GM20431 (cell line): ENCODE data around the gene PARP14.
"Not testable (repeated sequence)": the region's sequence is repeated elsewhere in the genome, so short reads cannot be mapped to it uniquely, and the experiment has no call there.

Experiments
- in situ Hi-C: fragments of 300-500 bp; cut with MseI, MboI; formaldehyde crosslinking; loops from one replicate; pipeline ENCODE4 v1.15.0; 2020; ENCODE audit warnings: low sequenced_read_pairs; ENCODE audit not compliant: unreplicated experiment

The PARP14 gene

DNA sequence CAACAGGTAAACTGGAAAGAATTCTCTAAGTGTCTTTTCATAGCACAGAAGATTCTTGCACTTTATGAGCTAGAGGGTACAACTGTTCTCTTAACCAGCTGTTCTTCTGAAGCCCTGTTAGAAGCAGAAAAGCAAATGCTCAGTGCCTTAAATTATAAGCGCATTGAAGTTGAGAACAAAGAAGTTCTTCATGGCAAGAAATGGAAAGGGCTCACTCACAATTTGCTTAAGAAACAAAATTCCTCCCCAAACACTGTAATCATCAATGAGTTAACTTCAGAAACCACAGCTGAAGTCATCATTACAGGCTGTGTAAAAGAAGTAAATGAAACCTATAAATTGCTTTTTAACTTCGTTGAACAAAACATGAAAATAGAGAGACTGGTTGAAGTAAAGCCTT is 19.6 kb downstream of the PARP14 start:
- in situ Hi-C loops: no loop called here

GRCh38 chr3:122705379-122705778 is 24.7 kb downstream of the PARP14 start:
- in situ Hi-C loops: no loop called here

GRCh38 chr3:122710616-122711251 is 30.1 kb downstream of the PARP14 start:
- in situ Hi-C loops: not testable (repeated sequence)

DNA sequence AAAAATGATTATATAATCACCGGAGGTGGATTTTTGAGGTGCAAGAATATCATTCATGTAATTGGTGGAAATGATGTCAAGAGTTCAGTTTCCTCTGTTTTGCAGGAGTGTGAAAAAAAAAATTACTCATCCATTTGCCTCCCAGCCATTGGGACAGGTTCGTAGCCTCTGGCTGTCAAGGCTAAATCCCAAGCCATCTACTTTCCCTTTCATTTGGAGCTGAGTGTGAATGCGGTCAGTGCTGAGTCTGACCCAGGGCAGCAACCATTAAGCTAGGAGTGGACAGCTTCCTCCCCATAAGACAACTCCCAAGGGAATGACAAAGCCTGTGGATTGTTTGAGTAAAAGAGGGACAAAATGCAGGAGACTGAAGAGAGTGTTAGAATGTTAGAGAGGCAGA is 33.6 kb downstream of the PARP14 start:
- in situ Hi-C loops: no loop called here

DNA sequence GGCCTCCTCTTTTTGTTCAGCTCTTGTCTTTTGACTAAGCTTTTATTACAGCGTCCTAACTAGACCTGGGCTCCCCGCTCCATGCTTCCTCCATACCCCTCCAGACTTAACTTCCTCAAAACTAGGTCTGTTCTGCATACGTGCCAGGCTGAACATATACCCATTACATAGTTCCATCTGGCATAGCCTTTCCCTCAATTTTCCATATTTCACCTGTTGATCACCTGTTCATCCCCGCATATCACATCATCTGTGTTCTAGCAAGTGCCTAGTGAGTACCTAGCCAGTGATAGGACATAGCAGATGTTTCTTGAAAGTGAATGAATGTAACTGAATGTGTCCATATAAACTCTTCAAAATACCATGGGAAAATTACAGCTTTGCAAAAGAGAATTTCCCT is 36.0 kb downstream of the PARP14 start:
- in situ Hi-C loops: no loop called here

- in situ Hi-C loops: no loop called here
Measured at GRCh38 chr3:122719273-122719921, 38.8 kb downstream of the PARP14 start.

DNA sequence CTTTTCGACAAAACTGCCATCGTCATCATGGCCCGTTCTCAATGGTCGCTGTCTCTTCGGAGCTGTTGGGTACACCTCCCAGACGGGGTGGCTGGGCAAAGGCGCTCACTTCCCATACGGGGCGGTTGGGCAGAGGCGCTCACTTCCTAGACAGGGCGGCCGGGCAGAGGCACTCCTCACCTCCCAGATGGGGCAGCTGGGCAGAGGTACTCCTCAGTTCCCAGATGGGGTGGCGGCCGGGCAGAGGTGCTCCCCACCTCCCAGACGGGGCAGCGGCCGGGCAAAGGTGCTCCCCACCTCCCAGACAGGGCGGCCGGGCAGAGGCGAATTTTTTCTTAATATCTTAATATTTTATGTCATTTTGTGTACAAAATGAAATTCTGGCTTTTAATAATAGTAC is 44.5 kb downstream of the PARP14 start:
- in situ Hi-C loops: no loop called here

- in situ Hi-C loops: no loop called here
Measured at GRCh38 chr3:122727294-122727693, 46.7 kb downstream of the PARP14 start.

DNA sequence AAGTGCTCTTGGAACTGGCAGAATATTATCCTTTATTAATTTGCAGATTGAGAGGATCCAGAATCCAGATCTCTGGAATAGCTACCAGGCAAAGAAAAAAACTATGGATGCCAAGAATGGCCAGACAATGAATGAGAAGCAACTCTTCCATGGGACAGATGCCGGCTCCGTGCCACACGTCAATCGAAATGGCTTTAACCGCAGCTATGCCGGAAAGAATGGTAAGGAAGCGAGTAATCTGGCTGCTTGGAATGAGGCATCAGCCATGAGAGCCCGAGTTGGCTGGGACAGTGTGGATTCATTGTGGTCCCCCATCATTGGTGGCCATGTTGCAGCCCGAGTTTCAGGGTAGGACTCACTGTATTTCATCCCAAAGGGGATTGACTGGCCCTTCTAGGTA is 47.1 kb downstream of the PARP14 start:
- in situ Hi-C loops: no loop called here

GRCh38 chr3:122728186-122728585 is 47.5 kb downstream of the PARP14 start:
- in situ Hi-C loops: no loop called here

DNA sequence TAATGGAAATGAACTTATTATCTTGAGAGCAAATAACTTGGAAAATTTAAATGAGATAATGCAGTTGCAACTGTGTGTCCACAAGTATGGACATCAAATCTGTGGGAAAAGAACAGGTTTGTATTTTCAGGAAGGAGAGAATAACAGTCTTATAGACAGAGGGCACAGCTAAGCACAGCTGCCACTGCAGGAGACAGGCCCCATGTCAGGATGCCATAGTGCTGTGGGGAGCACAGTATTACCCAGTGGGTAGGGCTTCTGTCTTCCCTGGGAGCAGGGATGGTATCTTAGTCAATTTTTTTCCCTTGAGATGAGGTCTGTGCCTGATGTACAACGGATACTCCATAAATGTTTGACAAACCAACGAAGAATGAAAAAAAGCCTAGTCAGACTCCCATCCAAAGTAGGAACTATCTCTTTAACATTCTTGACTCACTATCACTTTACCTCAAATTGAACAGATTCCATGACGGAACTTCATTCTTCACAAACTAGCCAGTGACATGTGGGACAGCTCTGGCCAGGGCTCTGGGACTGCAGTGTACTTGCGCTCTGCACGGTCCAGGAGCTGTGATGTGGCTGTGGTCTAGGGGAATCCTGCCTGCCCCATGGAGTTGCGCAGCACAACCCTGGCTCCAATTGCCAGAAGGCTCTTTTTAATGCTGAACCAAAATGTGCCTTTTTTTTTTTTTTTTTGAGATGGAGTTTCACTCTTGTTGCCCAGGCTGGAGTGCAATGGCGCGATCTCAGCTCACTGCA is 48.3 kb downstream of the PARP14 start:
- in situ Hi-C loops: no loop called here

GRCh38 chr3:122730240-122730639 is 49.6 kb downstream of the PARP14 start:
- in situ Hi-C loops: no loop called here

DNA sequence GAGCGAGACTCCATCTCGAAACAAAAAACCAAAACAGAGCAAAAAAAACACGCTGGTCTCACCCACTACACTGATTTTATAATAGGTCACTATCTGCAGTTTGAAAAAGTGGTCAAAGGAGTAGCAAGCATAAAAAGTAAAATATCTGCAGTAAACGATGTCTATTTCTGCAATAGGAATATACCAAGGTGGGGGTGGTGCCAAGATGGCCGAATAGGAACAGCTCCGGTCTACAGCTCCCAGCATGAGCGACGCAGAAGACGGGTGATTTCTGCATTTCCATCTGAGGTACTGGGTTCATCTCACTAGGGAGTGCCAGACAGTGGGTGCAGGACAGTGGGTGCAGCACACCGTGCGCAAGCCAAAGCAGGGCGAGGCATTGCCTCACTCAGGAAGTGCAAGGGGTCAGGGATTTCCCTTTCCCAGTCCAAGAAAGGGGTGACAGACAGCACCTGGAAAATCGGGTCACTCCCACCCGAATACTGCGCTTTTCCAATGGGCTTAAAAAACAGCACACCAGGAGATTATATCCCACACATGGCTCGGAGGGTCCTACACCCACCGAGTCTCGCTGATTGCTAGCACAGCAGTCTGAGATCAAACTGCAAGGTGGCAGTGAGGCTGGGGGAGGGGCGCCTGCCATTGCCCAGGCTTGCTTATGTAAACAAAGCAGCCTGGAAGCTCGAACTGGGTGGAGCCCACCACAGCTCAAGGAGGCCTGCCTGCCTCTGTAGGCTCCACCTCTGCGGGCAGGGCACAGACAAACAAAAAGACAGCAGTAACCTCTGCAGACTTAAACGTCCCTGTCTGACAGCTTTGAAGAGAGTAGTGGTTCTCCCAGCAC is 52.3 kb downstream of the PARP14 start:
- in situ Hi-C loops: not testable (repeated sequence)

GRCh38 chr3:122739172-122739571 is 58.5 kb downstream of the PARP14 start:
- in situ Hi-C loops: no loop called here

DNA sequence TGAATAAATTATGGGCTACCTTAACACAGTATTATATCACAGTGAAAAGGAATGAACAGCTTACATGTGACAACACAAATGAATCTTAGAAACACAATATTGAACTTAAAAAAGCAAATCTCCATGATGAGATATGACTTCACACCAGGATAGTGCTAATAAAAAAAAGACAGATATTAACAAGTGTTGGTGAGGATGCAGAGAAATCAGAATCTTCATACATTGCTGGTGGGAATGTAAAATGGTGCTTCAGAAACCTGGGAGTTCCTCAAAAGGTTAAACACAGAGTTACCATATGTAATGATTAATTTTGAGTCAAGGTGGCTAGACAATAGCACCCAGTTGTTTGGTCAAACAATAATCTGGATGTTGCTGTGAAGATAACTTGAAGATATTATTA is 61.6 kb downstream of the PARP14 start:
- in situ Hi-C loops: no loop called here

DNA sequence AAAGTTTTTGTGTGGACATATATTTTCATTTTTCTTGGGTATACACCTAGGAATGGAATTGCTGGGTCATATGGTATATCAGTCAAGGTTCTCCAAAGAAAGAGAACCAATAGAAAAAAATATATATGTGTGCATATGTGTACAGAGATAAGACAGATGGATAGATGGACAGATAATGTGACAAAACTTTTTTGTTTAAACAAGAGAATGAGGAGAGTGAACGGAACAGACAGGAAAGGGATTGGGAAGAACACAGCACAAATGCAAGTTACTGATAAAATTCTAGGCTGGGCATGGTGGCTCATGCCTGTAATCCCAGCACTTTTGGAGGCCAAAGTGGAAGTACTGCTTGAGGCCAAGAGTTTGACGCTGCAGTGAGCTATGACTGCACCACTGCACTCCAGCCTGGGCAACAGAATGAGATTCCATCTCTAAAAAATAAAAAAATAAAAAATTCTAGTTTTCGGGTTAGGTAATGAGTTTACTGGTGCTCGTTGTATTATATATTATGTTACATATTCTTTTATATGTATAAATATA is 63.0 kb downstream of the PARP14 start:
- in situ Hi-C loops: no loop called here

- in situ Hi-C loops: no loop called here
Measured at GRCh38 chr3:122745369-122746021, 64.9 kb downstream of the PARP14 start.

DNA sequence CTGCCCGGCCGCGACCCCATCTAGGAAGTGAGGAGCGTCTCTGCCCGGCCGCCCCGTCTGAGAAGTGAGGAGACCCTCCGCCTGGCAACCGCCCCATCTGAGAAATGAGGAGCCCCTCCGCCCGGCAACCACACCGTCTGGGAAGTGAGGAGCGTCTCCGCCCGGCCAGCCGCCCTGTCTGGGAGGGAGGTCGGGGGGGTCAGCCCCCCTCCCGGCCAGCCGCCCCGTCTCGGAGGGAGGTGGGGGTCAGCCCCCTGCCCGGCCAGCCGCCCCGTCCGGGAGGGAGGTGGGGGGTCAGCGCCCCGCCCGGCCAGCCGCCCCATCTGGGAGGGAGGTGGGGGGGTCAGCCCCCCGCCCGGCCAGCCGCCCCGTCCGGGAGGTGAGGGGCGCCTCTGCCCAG is 66.7 kb downstream of the PARP14 start:
- in situ Hi-C loops: not testable (repeated sequence)

DNA sequence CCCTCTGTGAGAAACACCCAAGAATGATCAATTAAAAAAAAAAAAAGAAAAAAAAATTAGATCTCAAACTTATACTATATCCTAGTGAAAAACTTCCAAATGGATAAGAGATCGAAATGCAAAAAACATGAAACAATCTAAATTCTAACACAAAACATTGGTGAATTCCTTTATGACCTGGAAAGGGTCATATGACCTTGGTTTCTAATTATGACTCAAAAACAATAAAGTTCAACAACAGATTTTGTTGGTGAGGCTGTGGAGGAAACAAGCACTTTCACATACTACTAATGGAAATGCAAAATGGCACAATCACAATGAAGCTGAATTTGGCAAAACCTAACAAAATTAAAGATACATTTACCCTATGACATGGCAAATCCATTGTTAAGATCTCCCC is 67.7 kb downstream of the PARP14 start:
- in situ Hi-C loops: no loop called here

GRCh38 chr3:122754929-122755328 is 74.3 kb downstream of the PARP14 start:
- in situ Hi-C loops: no loop called here
